ENCODE results near the gene SNRPB.

The SNRPB gene

GRCh38 chr20:2475850-2476741, 5.5 kb upstream of the SNRPB start:
- no peak for FAIRE-seq

GRCh38 chr20:2473516-2473915, 2.9 kb upstream of the SNRPB start:
- DNase-seq (ENCODE audit: low spot score) (peak; percentile 12), FAIRE-seq (no peak)

More at GRCh38 chr20:2475850-2476741, 5.5 kb upstream of the SNRPB start:
- no peak for DNase-seq (ENCODE audit: low spot score)

GRCh38 chr20:2469991-2470422, 582 bp downstream of the SNRPB start:
- DNase-seq (ENCODE audit: low spot score) (peak; percentile 33), FAIRE-seq (no peak)

GRCh38 chr20:2468581-2469407, 1.8 kb downstream of the SNRPB start:
- no peak for DNase-seq (ENCODE audit: low spot score)
- FAIRE-seq: no peak

GRCh38 chr20:2467412-2467811, 3.2 kb downstream of the SNRPB start:
- FAIRE-seq: no peak

GRCh38 chr20:2465100-2465499, 5.5 kb downstream of the SNRPB start:
- DNase-seq (ENCODE audit: low spot score) (no peak), FAIRE-seq (no peak)

More at GRCh38 chr20:2467412-2467811, 3.2 kb downstream of the SNRPB start:
- no peak for DNase-seq (ENCODE audit: low spot score)

GRCh38 chr20:2463616-2464365, 6.8 kb downstream of the SNRPB start:
- DNase-seq (ENCODE audit: low spot score) (no peak), FAIRE-seq (no peak)

- no peak for DNase-seq (ENCODE audit: low spot score)
- no peak for FAIRE-seq
These were observed 8.1 kb downstream of the SNRPB start for GRCh38 chr20:2462484-2462883.

GRCh38 chr20:2460752-2461424, 9.7 kb downstream of the SNRPB start:
- FAIRE-seq: no peak

GRCh38 chr20:2459981-2460751, 10.4 kb downstream of the SNRPB start:
- DNase-seq (ENCODE audit: low spot score) (no peak), FAIRE-seq (no peak)

More at GRCh38 chr20:2460752-2461424, 9.7 kb downstream of the SNRPB start:
- no peak for DNase-seq (ENCODE audit: low spot score)

- no peak for DNase-seq (ENCODE audit: low spot score)
- FAIRE-seq: no peak
These were observed 11.6 kb downstream of the SNRPB start for GRCh38 chr20:2458919-2459499.

- DNase-seq (ENCODE audit: low spot score): no peak
- FAIRE-seq: no peak
These were observed 14.7 kb downstream of the SNRPB start for GRCh38 chr20:2455771-2456497.

- FAIRE-seq (no peak), DNase-seq (ENCODE audit: low spot score) (no peak)
These were observed 16.8 kb downstream of the SNRPB start for GRCh38 chr20:2453792-2454191.

GRCh38 chr20:2451939-2452732, 18.5 kb downstream of the SNRPB start:
- FAIRE-seq (no peak), DNase-seq (ENCODE audit: low spot score) (no peak)

GRCh38 chr20:2451422-2451821, 19.2 kb downstream of the SNRPB start:
- FAIRE-seq: no peak
- no peak for DNase-seq (ENCODE audit: low spot score)

- FAIRE-seq (no peak), DNase-seq (ENCODE audit: low spot score) (no peak)
These were observed 21.2 kb downstream of the SNRPB start for GRCh38 chr20:2449386-2449785.

GRCh38 chr20:2446845-2447244, 23.7 kb downstream of the SNRPB start:
- no peak for FAIRE-seq
- no peak for DNase-seq (ENCODE audit: low spot score)

GRCh38 chr20:2431185-2431584, 39.4 kb downstream of the SNRPB start:
- no peak for DNase-seq (ENCODE audit: low spot score)
- no peak for FAIRE-seq
